ENCODE measurements around the gene KRT13.

KRT13 gene

GRCh38 chr17:41520821-41521521 is 15.6 kb upstream of the KRT13 start:
- no peak for DNase-seq (ENCODE audit: low read depth in 2 of 2, low spot score in 1 of 2)

DNA sequence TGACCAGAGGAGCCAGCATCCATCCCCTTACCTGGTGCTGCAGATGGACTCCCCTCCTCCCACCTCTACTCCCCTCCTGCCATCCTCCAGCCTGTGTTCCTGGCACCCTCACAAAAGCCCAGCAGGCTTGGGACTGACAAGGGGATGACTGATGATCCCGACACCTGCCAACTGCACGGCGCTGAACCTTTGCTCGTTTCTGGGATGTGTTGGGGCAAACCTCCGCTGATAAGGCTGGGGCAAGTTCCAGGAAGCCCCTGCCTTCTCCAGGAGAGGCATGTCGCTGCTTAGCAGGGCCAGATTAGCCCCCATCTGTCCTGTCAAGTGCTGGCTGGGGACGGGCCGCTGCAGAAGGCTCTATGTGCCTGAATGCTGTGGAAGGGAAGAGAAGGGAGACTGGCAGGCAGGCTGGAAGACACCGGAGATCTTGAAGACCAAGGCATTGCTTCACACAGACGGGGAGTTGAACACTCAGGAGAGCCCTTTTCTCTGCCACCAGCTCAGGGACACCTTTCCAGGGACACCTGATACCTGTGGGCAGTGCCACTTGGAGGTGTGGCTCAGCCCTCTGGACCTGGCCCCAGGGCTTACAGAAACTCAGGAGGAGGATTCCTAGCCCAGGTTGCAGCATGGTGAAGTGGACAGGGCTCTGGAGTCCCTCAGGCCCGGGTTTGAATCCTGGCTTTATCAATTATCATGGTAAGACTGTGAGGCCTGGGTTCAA is 14.3 kb upstream of the KRT13 start:
- no peak for DNase-seq (ENCODE audit: low read depth in 2 of 2, low spot score in 1 of 2)

DNA sequence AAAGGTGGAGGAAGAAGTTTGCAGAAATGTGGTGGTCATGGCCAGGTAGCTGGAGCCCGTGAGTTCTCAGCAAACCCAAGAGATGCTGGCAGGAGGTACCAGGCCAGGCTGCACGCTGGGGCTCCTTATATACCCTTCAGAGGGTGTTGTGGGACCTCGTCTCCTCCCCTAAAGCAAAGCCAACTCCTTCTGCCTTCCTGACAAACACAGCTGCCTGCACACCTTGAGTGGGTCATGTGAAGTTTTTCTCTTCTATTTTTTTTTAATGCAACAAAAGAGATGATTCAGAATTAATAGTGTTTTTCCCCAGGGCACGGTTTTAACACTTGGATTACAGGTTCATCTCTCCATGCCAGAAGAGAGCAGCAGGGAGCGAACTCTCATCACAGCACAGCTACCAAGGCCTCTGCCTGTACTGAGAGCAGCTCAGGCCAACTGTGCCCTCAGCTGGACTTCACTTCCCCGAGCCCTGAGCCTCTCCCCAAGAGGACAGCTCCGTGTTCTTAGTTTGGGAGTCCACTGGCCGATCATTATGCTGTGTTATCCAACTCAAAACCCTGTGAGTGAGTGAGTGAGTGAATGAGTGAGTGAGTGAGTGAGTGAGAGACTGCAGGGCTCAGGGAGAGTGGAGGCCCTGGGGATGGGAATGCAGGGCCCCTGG is 13.5 kb upstream of the KRT13 start, which contains the start of gene KRT15:
Gene KRT15 (minus strand): TSS at position 102 of the 661 bp plus-strand sequence. CDS start 63 bp downstream, at position 39.
- no peak for DNase-seq (ENCODE audit: low read depth in 2 of 2, low spot score in 1 of 2)

DNA sequence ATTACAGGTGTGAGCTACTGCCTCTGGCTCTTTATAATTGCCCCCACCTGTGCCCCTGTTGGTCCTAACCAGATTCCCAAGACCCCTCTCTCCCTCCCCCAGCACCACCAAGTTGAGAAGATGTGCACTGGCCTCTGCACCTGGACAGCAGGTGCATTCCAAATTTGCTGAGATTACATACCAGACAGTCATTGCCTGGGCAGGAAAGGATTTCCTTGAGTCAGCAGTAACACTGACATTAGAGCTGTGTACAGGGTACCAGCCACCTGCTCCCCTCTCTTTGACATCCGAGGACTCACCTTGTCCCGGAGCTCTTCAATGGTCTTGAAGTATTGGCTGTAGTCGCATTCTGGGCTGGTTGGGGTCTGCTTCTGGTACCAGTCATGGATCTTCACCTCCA is 12.6 kb upstream of the KRT13 start:
- DNase-seq (ENCODE audit: low read depth in 2 of 2, low spot score in 1 of 2): no peak

DNA sequence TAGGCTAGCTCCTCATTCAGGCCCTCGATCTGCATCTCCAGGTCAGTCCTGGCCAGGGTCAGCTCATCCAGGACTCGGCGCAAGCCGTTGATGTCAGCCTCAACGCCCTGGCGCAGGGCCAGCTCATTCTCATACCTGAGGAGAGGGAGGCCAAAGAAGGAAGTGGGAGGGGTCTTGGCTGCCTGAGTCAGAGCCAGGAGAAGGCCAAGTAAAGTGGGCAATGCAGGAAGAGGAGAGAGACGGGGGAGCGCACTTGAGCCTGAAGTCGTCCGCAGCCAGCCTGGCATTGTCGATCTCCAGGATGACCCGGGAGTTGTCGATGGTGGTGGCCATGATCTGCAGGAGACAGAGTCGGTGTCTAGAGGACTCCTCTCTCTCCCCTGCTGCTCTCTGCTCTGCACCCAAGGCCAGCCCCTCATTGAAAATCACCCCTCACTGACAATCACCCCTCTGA is 11.4 kb upstream of the KRT13 start:
- DNase-seq (ENCODE audit: low read depth in 2 of 2, low spot score in 1 of 2): no peak

DNA sequence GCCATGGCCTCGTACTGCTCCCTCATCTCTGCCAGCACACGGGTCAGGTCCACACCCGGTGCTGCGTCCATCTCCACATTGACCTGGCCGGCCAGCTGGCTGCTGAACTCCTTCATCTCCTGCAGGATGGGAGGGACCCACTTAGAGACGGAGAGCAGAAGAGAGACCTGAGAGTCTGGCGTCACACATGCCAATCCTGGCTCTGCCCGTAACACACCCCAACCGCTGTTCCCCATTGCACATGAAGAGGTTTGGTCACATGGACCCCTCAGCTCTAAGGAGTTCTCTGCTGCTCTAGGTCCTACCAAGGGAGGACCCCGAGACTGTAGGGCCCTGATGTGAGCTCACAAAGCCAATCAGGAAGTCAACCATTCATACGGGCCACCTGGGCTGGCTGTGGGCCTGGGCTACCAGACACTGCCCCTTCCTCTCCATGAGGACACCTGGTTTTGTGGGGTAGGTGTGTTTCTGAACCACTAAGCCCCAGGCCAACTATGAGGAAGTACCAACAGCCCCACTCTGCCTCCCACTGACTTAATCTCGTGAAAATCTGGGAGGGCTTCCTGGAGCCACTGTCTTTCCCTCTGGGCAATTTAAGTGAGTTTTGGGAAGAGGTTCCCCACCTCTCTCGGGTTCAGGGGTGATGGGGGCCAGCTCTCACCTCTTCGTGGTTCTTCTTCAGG is 10.9 kb upstream of the KRT13 start:
- no peak for DNase-seq (ENCODE audit: low read depth in 2 of 2, low spot score in 1 of 2)

GRCh38 chr17:41513168-41513547 is 7.7 kb upstream of the KRT13 start:
- no peak for DNase-seq (ENCODE audit: low read depth in 2 of 2, low spot score in 1 of 2)

DNA sequence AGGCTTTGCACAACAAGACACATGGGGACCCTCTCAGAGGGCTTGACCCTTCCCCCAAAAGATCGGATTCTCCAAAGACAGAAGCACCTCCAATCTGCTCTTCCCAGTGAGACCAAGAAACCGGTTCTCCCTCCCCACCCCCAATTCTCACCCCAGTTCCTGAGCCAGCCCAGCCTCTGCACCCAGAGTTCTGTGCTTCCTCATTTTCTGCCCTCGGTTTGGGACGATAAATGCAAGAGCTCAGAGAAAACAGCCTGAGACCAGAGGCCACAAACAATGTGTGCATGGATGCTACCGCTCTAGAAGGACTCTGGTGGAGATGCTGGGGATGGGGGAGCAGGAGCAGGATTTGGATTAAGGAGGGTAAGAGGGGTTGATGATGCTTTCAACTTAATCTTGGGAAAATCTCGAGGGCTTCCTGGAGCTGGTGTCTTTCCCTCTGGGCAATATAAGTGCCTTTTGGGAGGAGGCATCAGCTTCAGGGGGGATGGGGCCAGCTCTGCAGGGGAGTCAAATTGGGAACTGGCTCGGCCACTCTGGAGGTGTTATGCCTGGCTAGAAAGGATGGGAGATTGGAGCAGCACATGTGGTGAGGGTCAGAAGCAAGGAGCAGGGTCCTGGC is 7.2 kb upstream of the KRT13 start:
- no peak for DNase-seq (ENCODE audit: low read depth in 2 of 2, low spot score in 1 of 2)

DNA sequence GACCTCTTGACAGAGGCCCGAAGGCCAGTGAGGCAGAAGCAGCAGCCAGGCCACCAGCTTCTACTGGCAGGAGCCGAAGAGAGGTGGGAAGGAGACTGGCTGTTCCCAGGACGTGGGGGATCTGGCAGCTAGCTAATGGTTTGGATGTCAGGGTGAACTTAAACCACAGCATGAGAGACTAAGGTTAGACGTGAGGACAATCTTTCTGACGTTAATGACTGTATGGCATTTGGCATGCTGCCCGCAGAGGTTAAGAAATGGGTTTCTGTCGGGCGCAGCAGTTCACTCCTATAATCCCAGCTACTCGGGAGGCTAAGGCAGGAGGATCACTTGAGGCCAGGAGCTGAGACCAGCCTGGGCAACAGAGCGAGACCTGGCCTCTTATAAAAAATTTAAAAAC is 6.3 kb upstream of the KRT13 start:
- no peak for DNase-seq (ENCODE audit: low read depth in 2 of 2, low spot score in 1 of 2)

GRCh38 chr17:41511116-41511515 is 5.7 kb upstream of the KRT13 start:
- no peak for DNase-seq (ENCODE audit: low read depth in 2 of 2, low spot score in 1 of 2)

GRCh38 chr17:41510251-41511065 is 5.0 kb upstream of the KRT13 start:
- DNase-seq (ENCODE audit: low read depth in 2 of 2, low spot score in 1 of 2): no peak

GRCh38 chr17:41507315-41507880 is 2.0 kb upstream of the KRT13 start:
- DNase-seq (ENCODE audit: low read depth in 2 of 2, low spot score in 1 of 2): no peak

- no peak for DNase-seq (ENCODE audit: low read depth in 2 of 2, low spot score in 1 of 2)
Measured at GRCh38 chr17:41505809-41506767, 676 bp upstream of the KRT13 start.

- DNase-seq (ENCODE audit: low read depth in 2 of 2, low spot score in 1 of 2): no peak
Measured at GRCh38 chr17:41504246-41504977, 1.0 kb downstream of the KRT13 start.

- no peak for DNase-seq (ENCODE audit: low read depth in 2 of 2, low spot score in 1 of 2)
Measured at GRCh38 chr17:41503202-41503601, 2.2 kb downstream of the KRT13 start.

GRCh38 chr17:41500131-41500911 is 5.1 kb downstream of the KRT13 start:
- no peak for DNase-seq (ENCODE audit: low read depth in 2 of 2, low spot score in 1 of 2)

DNA sequence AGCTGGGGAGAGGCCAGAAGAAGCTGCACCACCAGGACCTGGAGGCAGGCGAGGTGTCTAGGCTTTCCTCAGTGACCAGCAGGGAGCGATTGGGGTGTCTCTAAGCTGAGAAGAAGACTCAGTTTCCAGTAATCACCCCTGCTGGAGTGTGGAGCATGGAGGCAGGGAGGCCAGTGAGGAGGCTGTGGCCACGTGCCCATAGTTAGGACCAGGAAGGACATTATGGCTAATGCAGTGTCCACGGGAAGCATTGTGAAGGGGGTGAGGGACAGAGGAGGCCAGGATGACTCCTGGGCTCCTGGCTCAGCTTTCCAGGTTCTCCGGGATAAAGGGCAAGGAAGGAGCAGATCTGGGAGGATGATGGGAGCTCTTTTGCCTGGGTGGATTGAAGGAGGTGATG is 5.7 kb downstream of the KRT13 start:
- no peak for DNase-seq (ENCODE audit: low read depth in 2 of 2, low spot score in 1 of 2)
